Measurements from ENCODE around the gene MLLT6. TPM values are rescaled to one million over a fixed set of nuclear protein-coding genes. Genes with fewer than 3 reads are reported as not detected.

MLLT6 gene
- total RNA-seq, 1 donor from 2014 or later: 192 TPM

DNA sequence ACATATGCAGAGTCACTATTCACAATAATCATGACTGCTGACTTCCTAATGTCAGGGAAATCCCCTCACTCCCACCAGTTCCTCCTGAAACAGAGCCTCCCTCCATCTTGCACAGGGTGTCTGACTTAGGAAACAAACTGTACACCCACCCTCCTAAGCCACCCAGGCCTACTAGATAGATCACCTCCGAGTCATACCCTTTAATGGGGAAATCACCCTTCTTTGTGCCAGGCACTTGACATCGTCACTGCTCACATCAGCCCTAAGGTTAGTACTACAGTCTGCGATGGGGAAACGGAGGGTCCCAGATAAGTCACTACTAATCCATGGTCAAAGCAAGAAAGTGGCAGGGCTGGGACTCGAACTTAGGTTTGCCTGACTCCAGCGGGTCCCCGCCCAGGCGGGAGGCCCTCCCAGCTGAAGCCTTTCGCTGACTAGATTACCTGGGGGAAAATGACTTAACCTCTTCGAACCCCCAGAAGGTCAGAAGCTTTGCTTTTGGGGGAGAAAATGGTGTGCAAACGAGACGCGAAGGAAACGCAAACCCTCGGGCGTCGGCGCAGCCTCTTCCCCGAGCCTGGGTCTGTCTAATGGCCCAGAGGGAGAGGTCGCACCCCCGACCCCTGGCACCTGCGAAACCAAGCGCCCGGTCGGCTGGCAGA is 3.4 kb upstream of the MLLT6 start:
- peaks cover 15% of the 10 kb centered on the region for H3K36me3 Mint-ChIP-seq (ENCODE audit: low read depth)
- TF ChIP-seq, protein P1, sequence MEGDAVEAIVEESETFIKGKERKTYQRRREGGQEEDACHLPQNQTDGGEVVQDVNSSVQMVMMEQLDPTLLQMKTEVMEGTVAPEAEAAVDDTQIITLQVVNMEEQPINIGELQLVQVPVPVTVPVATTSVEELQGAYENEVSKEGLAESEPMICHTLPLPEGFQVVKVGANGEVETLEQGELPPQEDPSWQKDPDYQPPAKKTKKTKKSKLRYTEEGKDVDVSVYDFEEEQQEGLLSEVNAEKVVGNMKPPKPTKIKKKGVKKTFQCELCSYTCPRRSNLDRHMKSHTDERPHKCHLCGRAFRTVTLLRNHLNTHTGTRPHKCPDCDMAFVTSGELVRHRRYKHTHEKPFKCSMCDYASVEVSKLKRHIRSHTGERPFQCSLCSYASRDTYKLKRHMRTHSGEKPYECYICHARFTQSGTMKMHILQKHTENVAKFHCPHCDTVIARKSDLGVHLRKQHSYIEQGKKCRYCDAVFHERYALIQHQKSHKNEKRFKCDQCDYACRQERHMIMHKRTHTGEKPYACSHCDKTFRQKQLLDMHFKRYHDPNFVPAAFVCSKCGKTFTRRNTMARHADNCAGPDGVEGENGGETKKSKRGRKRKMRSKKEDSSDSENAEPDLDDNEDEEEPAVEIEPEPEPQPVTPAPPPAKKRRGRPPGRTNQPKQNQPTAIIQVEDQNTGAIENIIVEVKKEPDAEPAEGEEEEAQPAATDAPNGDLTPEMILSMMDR (IDR thresholded peaks at IDR 0.05): no peak
- no peaks in the 10 kb centered on the region for H3K27me3 Mint-ChIP-seq
- H3K4me1 Mint-ChIP-seq: peaks cover 47% of the 10 kb centered on the region
- peaks cover 3% of the 10 kb centered on the region for H3K9me3 Mint-ChIP-seq
- H3K4me3 Mint-ChIP-seq: peak overlapping the region; percentile 86
- ChIA-PET POLR2A (interaction anchor here (0.9 to 7.4 kb wide), 16 partner anchors 24 to 452 kb away, joined by 3 to 73 read pairs (median 3); partner anchors contain the start of genes CISD3, EPOP, LASP1 and MRPL45), CTCF (no interaction called here)
- ATAC-seq (ENCODE audit: low read depth) (peak; percentile 52), DNase-seq (no peak)
- H3K27ac Mint-ChIP-seq: peak overlapping the region; percentile 97
- intact Hi-C loops (cut with micrococcal nuclease): loop anchor here (1.0 to 10.0 kb wide), 6 partner anchors 24 to 1163 kb away; partner anchors contain the start of genes CISD3, IKZF3, PIP4K2B and PSMB3

DNA sequence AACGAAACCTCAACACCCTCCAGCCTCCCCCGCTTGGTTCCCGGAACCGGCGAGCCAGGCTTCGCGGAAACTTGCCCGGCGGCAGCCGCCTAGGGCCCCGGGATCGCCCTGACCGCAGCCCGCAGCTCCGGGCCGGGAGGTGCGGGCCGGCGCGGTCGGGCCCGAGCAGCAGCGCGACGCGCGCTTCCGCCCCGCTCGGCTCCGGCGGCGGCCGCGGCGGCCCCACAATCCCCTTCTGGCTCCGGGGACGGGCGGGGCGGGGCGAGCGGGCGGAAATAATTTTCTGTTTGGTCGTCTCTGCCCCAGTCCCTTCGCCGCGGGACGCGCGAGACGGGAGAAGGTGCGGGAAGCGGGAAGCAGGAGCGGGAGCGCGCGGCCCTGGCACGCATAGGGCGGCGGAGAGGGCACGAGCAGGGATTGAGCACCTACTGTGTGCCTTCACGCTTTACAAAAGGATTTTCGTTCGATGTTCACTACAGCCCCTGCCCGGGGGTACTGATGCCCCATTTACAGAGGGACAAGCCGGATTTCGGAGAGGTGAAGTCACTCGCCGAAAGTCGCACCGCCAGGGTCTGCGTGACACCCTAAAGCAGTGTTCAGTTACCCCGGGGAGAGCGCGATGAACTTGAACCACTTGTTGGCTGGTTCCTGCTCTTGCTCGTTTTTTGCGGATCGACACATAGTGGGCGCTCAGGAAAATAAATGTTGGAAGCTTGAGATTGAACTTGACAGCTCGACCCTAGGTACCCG is 2.7 kb upstream of the MLLT6 start:
- Mint-ChIP-seq H3K4me3 (peak overlapping the region; percentile 96), H3K4me1 (peaks cover 48% of the 10 kb centered on the region), H3K27ac (peak overlapping the region; percentile 99), H3K27me3 (no peaks in the 10 kb centered on the region), H3K36me3 (ENCODE audit: low read depth) (peaks cover 17% of the 10 kb centered on the region), H3K9me3 (peaks cover 3% of the 10 kb centered on the region)
- CTCF ChIA-PET: no interaction called here
- intact Hi-C loops (cut with micrococcal nuclease): loop anchor here (1.0 to 10.0 kb wide), 4 partner anchors 28 to 1162 kb away; partner anchors contain the start of genes CISD3, IKZF3, PIP4K2B and ZPBP2
- POLR2A ChIA-PET: interaction anchor here (0.5 to 7.4 kb wide), 17 partner anchors 26 to 451 kb away, joined by 3 to 73 read pairs (median 3); partner anchors contain the start of genes CISD3, LASP1, MRPL45 and PSMB3
- ATAC-seq (ENCODE audit: low read depth) (peak; percentile 28), DNase-seq (peak; percentile 77)
- TF ChIP-seq, protein P1 (IDR thresholded peaks at IDR 0.05): no peak

DNA sequence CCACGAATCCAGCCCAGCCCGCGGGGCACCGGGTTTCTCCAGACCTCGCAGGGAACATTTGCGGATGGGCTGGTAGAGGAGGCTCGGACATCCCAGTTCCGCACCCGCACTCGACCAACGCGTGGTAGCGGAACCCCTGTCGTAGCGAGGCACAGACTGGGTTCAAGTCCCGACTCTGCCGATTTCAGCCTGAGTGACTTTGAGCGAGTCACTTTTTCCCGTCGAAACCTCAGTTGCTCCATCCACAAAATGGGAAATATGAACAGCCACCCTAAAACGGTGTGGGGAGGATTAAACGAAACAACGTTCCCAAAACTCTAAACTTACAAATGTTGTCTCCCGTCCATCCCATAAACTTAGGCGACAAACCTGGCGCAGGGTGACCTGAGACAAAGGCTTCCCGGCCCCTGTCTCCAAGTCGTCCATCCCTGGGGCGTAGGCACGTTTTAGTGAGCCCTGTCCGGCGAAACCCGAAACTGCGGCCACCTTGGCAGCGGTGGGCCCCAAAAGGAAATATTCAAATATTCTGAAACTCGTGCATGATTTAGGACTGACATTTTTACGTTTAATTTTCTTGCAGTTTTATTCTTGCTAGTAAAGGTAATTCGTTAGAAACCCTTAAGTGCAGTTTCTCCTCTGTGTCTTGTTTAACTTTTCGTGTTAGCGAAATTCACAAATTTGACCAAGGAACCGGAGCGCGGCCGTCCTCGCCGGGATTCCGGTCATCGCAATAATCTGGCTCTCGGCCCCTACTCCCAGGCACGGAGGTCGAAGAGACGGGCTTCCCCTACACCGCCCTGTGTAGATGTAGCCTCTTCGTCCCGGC is 1.9 kb upstream of the MLLT6 start:
- Mint-ChIP-seq H3K4me1 (peaks cover 54% of the 10 kb centered on the region), H3K27ac (peak overlapping the region; percentile 99), H3K9me3 (peaks cover 3% of the 10 kb centered on the region), H3K4me3 (peak overlapping the region; percentile 96), H3K27me3 (no peaks in the 10 kb centered on the region), H3K36me3 (ENCODE audit: low read depth) (peaks cover 24% of the 10 kb centered on the region)
- ChIA-PET POLR2A (interaction anchor here (0.5 to 7.4 kb wide), 10 partner anchors 18 to 166 kb away, joined by 3 to 73 read pairs (median 6); partner anchors contain the start of genes LASP1 and PSMB3), CTCF (no interaction called here)
- TF ChIP-seq, protein P1 (IDR thresholded peaks at IDR 0.05): no peak
- no peak for ATAC-seq (ENCODE audit: low read depth)
- intact Hi-C loops (cut with micrococcal nuclease): loop anchor here (1.0 to 10.0 kb wide), 4 partner anchors 27 to 1162 kb away; partner anchors contain the start of genes CISD3, IKZF3, PIP4K2B and ZPBP2
- peak; percentile 31 for DNase-seq

DNA sequence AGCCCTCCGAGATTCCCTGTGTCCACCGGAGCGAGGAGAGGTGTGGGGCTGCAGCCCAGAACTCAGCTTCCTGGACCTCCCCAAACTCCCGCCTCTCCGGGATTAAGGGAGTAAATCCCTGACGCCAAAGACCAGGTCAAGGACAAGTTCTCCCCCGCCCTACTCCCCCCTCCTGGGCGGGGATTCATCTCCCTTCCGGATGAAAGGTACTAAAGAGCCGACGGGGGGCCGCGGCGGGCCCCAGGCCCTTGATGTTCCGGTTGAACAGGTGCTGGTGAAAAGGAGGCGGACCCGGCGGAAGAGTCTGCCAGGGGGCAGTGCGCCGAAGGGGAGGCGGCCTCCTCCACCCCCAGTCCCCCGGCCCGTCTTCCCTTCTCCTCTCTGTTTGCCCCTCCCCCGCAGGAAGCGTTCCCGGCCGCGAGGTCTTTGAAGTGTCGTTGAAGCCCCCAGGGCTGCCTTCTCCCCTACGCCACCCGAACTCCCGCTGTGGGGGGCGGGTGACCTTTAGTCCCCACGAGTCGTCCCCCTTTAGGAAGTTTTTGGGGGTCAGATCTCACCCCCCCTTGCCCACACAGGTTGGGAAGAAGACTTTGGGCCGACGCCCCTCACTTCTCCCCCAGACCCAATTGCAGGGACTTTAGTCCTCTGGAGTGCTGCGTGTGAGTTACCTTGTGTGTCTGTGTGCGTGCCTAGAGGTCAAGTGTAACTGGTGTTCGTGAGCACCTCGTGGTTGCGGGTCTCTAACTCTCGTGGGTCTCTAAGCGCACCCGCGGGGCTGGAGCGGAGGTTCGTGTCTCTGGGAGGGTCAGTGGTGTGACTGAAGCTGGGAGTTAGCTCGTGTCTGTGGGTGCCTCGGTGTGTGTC is 1.1 kb upstream of the MLLT6 start:
- H3K4me3 Mint-ChIP-seq: peak overlapping the region; percentile 96
- peaks cover 3% of the 10 kb centered on the region for H3K9me3 Mint-ChIP-seq
- TF ChIP-seq, protein P1 (IDR thresholded peaks at IDR 0.05): no peak
- H3K27ac Mint-ChIP-seq: peak overlapping the region; percentile 99
- intact Hi-C loops (cut with micrococcal nuclease): loop anchor here (2.0 to 10.0 kb wide), 2 partner anchors 165 to 1161 kb away; partner anchors contain the start of genes IKZF3 and ZPBP2
- peak; percentile 11 for ATAC-seq (ENCODE audit: low read depth)
- POLR2A ChIA-PET: interaction anchor here (0.5 to 7.4 kb wide), 14 partner anchors 14 to 496 kb away, joined by 3 to 73 read pairs (median 6); partner anchors contain the start of genes CISD3, LASP1, PIP4K2B and PSMB3
- H3K36me3 Mint-ChIP-seq (ENCODE audit: low read depth): peaks cover 29% of the 10 kb centered on the region
- peaks cover 58% of the 10 kb centered on the region for H3K4me1 Mint-ChIP-seq
- CTCF ChIA-PET: interaction anchor here (1.0 to 1.9 kb wide), 3 partner anchors 28 to 146 kb away, joined by 3 to 10 read pairs (median 4); no protein-coding TSS in a partner anchor
- H3K27me3 Mint-ChIP-seq: no peaks in the 10 kb centered on the region
- peak; percentile 57 for DNase-seq

Data from activated B cell treated with CpG ODN at 0.5 μM for 24 hours (primary cell).